NCI-H1417 treated with DMSO at 0.1 percent for 48 hours (cell line): ENCODE data around the gene BRCC3.
A peak's percentile ranks its signal among the peaks of the same experiment; 100 is the strongest.

ENCODE experiments used
- DNase-seq: peaks from one replicate; lab custom pipeline; 2025; lab: John Stamatoyannopoulos, UW

Gene BRCC3

GRCh38 chrX:155070975-155071693 is at the start of gene BRCC3, which contains the start of the genes CMC4 and MTCP1:
BRCC3 (plus strand) TSS chrX:155071508; CDS start chrX:155071528, 20 bp downstream.
CMC4 (minus strand) TSS chrX:155071136; CDS start chrX:155064023, 7,113 bp downstream.
MTCP1 (minus strand) TSS chrX:155071136; CDS start chrX:155066010, 5,126 bp downstream.
- peak; percentile 49 for DNase-seq

- no peak for DNase-seq
These were observed 48.7 kb upstream of the BRCC3 start, which contains the start of gene F8 for GRCh38 chrX:155022585-155022984. F8 (minus strand) TSS chrX:155022723; CDS start chrX:155022552, 171 bp downstream.

GRCh38 chrX:155023907-155024833 is 47.1 kb upstream of the BRCC3 start:
- DNase-seq: no peak

GRCh38 chrX:155026420-155026726 is 44.9 kb upstream of the BRCC3 start:
- DNase-seq: no peak

- DNase-seq: peak; percentile 66
These were observed 44.4 kb upstream of the BRCC3 start, which contains the start of gene FUNDC2 for GRCh38 chrX:155026727-155027508. FUNDC2 (plus strand) TSS chrX:155026844; CDS start chrX:155026939, 95 bp downstream.

- DNase-seq: peak; percentile 7
These were observed 43.7 kb upstream of the BRCC3 start for GRCh38 chrX:155027509-155028066.

- no peak for DNase-seq
These were observed 43.2 kb upstream of the BRCC3 start for GRCh38 chrX:155028129-155028528.

- no peak for DNase-seq
These were observed 42.4 kb upstream of the BRCC3 start for GRCh38 chrX:155028877-155029291.

- no peak for DNase-seq
These were observed 39.7 kb upstream of the BRCC3 start for GRCh38 chrX:155031657-155032056.

- DNase-seq: no peak
These were observed 35.6 kb upstream of the BRCC3 start for GRCh38 chrX:155035688-155036087.

- no peak for DNase-seq
These were observed 25.0 kb upstream of the BRCC3 start for GRCh38 chrX:155046129-155046810.

- DNase-seq: no peak
These were observed 24.3 kb upstream of the BRCC3 start for GRCh38 chrX:155046811-155047528.

GRCh38 chrX:155048977-155049619 is 22.2 kb upstream of the BRCC3 start:
- DNase-seq: no peak

- no peak for DNase-seq
These were observed 18.4 kb upstream of the BRCC3 start for GRCh38 chrX:155052738-155053498.

- no peak for DNase-seq
These were observed 17.7 kb upstream of the BRCC3 start for GRCh38 chrX:155053656-155054055.

- DNase-seq: no peak
These were observed 17.1 kb upstream of the BRCC3 start for GRCh38 chrX:155054255-155054654.

GRCh38 chrX:155055494-155055893 is 15.8 kb upstream of the BRCC3 start:
- DNase-seq: no peak

GRCh38 chrX:155056471-155056870 is 14.8 kb upstream of the BRCC3 start:
- no peak for DNase-seq
